Bladder microvascular endothelial cell (primary cell): ENCODE measurements around the gene DNAJA4. TPM values are rescaled to one million over a fixed set of nuclear protein-coding genes. Genes with fewer than 3 reads are reported as not detected.

ENCODE experiments used
- total RNA-seq: library from RNA; depleted of rRNA; stranded (reverse); fragments of >200 nt; gene quantifications from 2 replicates; pipeline ENCODE4 v1.2.3, GENCODE V29; 2014

DNAJA4 gene
- total RNA-seq, result 1.9 and 7.3 TPM in 2 replicates

DNA sequence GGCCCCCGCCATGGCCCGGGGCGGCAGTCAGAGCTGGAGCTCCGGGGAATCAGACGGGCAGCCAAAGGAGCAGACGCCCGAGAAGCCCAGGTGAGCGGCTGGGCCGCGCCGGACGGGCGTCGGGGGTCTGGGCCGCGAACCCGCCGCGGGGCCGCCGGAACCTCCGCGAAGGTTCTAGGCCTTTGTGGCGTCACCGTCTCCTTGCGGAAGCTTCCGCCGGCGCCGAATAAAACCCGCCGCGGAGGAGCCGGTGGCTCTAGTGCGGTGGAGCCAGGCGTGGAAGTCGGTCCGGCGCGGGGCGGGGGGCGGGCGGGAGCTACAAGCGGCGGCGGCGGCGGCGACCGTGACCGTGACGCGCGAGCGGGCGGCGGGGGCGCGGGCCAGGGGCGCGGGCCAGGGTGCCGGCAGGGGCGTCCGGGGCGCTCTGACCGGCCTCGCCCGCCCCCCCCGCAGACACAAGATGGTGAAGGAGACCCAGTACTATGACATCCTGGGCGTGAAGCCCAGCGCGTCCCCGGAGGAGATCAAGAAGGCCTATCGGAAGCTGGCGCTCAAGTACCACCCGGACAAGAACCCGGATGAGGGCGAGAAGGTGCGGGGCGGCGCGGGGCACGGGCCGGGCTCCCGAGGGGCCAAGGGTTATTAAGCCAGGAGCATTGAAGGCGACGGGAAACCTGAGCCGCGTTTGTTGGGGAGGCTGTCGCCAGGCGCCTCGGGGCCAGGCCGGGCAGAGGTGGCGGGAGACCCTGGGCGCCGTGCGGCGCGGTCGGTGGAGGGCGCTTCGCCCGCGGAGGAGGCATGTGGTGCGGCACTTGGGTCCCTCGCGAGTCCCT lies at the start of gene DNAJA4:
DNAJA4 (plus strand) TSS at position 259 of the 833 bp plus-strand sequence; CDS start at position 461, 202 bp downstream.

GRCh38 chr15:78234515-78235040 lies 29.8 kb upstream of the DNAJA4 start, which contains the start of gene ACSBG1:
ACSBG1 (minus strand) TSS chr15:78234565; CDS start chr15:78234501, 64 bp downstream.

GRCh38 chr15:78299101-78299930 lies 35.0 kb downstream of the DNAJA4 start, which contains the start of gene SKIC8:
SKIC8 (minus strand) TSS chr15:78299609; CDS start chr15:78295686, 3,923 bp downstream.

Other genes starting within 250 kb of the DNAJA4 start
- gene TBC1D2B, start 186.9 kb upstream of the DNAJA4 start, total RNA-seq, result 16.5 and 43.2 TPM in 2 replicates
- gene SH2D7, start 172.0 kb upstream of the DNAJA4 start, total RNA-seq, result not detected in 2 replicates
- 0.97 and 2.4 TPM in 2 replicates for gene CIB2, start 133.1 kb upstream of the DNAJA4 start, total RNA-seq
- 13.8 and 38.1 TPM in 2 replicates for gene IDH3A, start 115.2 kb upstream of the DNAJA4 start, total RNA-seq
- not detected in 2 replicates for gene ACSBG1, start 30.0 kb upstream of the DNAJA4 start, total RNA-seq
- 66.5 and 73.3 TPM in 2 replicates for gene SKIC8, start 35.0 kb downstream of the DNAJA4 start, total RNA-seq
- gene CRABP1, start 75.8 kb downstream of the DNAJA4 start, total RNA-seq, result not detected in 2 replicates
- 19.8 and 42.5 TPM in 2 replicates for gene IREB2, start 173.7 kb downstream of the DNAJA4 start, total RNA-seq
- gene HYKK, start 243.0 kb downstream of the DNAJA4 start, total RNA-seq, result 0.49 and 1.3 TPM in 2 replicates